OCI-LY1 (cell line): ENCODE measurements around the gene C13orf46.

Experiments used
- H2AFZ ChIP-seq: fragments of 200-600 bp; sonication (generic), shearing (Covaris generic); 2 replicates; pipeline ENCODE4 v1.6.0; 2014; ENCODE audit warnings: antibody characterized with exemption, mild to moderate bottlenecking, low read length
- H3F3A ChIP-seq: fragments of 200-600 bp; sonication (generic), shearing (Covaris generic); 2 replicates; pipeline ENCODE4 v1.6.0; 2014; ENCODE audit warnings: mild to moderate bottlenecking, antibody characterized with exemption, low read length, moderate library complexity; ENCODE audit not compliant: insufficient read depth
- H3K27ac ChIP-seq: fragments of 200-600 bp; sonication (generic); 2 replicates; pipeline ENCODE4 v1.5.1; 2014; ENCODE audit warnings: low read length, mixed run types, mild to moderate bottlenecking, low read depth; ENCODE audit not compliant: poor library complexity, severe bottlenecking
- H3K27me3 ChIP-seq: fragments of 200-600 bp; sonication (generic); 2 replicates; pipeline ENCODE4 v1.6.0; 2014; ENCODE audit warnings: antibody characterized with exemption, mild to moderate bottlenecking, low read length, moderate library complexity; ENCODE audit not compliant: insufficient read depth
- H3K36me3 ChIP-seq: fragments of 200-600 bp; sonication (generic); 2 replicates; pipeline ENCODE4 v1.6.1; 2014; ENCODE audit warnings: mild to moderate bottlenecking, antibody characterized with exemption, low read length, moderate library complexity, mixed read lengths; ENCODE audit not compliant: insufficient read depth
- H3K4me1 ChIP-seq: fragments of 200-600 bp; sonication (generic); 2 replicates; pipeline ENCODE4 v1.5.1; 2014; ENCODE audit warnings: mild to moderate bottlenecking, low read length, moderate library complexity; ENCODE audit not compliant: insufficient read depth, severe bottlenecking
- H3K4me2 ChIP-seq: fragments of 200-600 bp; sonication (generic), shearing (Covaris generic); 2 replicates; pipeline ENCODE4 v1.6.1; 2014; ENCODE audit warnings: low read length
- H3K4me3 ChIP-seq: fragments of 200-600 bp; sonication (generic); 2 replicates; pipeline ENCODE4 v1.5.1; 2014; ENCODE audit warnings: low read length, low read depth, mild to moderate bottlenecking, mixed read lengths; ENCODE audit not compliant: poor library complexity, severe bottlenecking
- H3K79me2 ChIP-seq: fragments of 200-600 bp; shearing (Covaris generic); 2 replicates; pipeline ENCODE4 v1.6.1; 2016; ENCODE audit warnings: mixed run types, low read length, mixed read lengths; ENCODE audit not compliant: insufficient read depth
- H3K9ac ChIP-seq: fragments of 200-600 bp; sonication (generic), shearing (Covaris generic); 2 replicates; pipeline ENCODE4 v1.6.1; 2014; ENCODE audit warnings: mild to moderate bottlenecking, low read length, mixed read lengths
- H3K9me2 ChIP-seq: fragments of 200-600 bp; sonication (generic), shearing (Covaris generic); 2 replicates; pipeline ENCODE4 v1.6.1; 2014; ENCODE audit warnings: low read depth, mild to moderate bottlenecking, low read length, mixed read lengths
- H3K9me3 ChIP-seq: fragments of 200-600 bp; shearing (Covaris generic); 2 replicates; pipeline ENCODE4 v1.6.1; 2014; ENCODE audit warnings: low read length, mixed read lengths
- H4K20me1 ChIP-seq: fragments of 200-600 bp; sonication (generic), shearing (Covaris generic); 2 replicates; pipeline ENCODE4 v1.6.0; 2016; ENCODE audit warnings: mild to moderate bottlenecking, low read length; ENCODE audit not compliant: insufficient read depth
- CTCF ChIP-seq: fragments of 200-600 bp; sonication (generic), shearing (Covaris generic); IDR thresholded peaks from 2 replicates; pipeline ENCODE4 v1.5.1; 2017; ENCODE audit warnings: mild to moderate bottlenecking, antibody characterized with exemption, low read length, moderate library complexity, mixed read lengths
- EZH2 ChIP-seq: fragments of 200-600 bp; sonication (generic), shearing (Covaris generic); IDR thresholded peaks from 2 replicates; pipeline ENCODE4 v1.8.0; 2017; ENCODE audit warnings: borderline replicate concordance, mixed run types, mild to moderate bottlenecking, antibody characterized with exemption, low read length, moderate library complexity, mixed read lengths

C13orf46 gene

GRCh38 chr13:113949546-113949945 lies 24.3 kb downstream of the C13orf46 start:
- Histone ChIP-seq H3K27me3 (peaks cover 6% of the 10 kb centered on the region; the same call in 1 of the 2 replicates), H3K4me1 (peaks cover 11% of the 10 kb centered on the region), H3K36me3 (no peaks in the 10 kb centered on the region), H3K9ac (no peak overlapping the region), H3K9me2 (no peaks in the 10 kb centered on the region), H3K79me2 (no peaks in the 10 kb centered on the region), H3K4me3 (no peak overlapping the region), H3K27ac (no peak overlapping the region), H2AFZ (no peak overlapping the region), H3F3A (peaks cover 2% of the 10 kb centered on the region; the same call in 1 of the 2 replicates), H3K9me3 (no peaks in the 10 kb centered on the region), H3K4me2 (no peak overlapping the region), H4K20me1 (no peaks in the 10 kb centered on the region)
- TF ChIP-seq EZH2 = no peak
- no peak for TF ChIP-seq CTCF

- no peak overlapping the region for H3K4me3 ChIP-seq
- H3K4me1 ChIP-seq = peaks cover 11% of the 10 kb centered on the region
- TF ChIP-seq CTCF = no peak
- TF ChIP-seq EZH2 = no peak
- no peaks in the 10 kb centered on the region for H3K9me3 ChIP-seq
- H3K27ac ChIP-seq = no peak overlapping the region
- H4K20me1 ChIP-seq = no peaks in the 10 kb centered on the region
- no peaks in the 10 kb centered on the region for H3K9me2 ChIP-seq
- no peak overlapping the region for H2AFZ ChIP-seq
- H3K27me3 ChIP-seq = peaks cover 6% of the 10 kb centered on the region; the same call in 1 of the 2 replicates
- no peak overlapping the region for H3K9ac ChIP-seq
- no peak overlapping the region for H3K4me2 ChIP-seq
- H3K36me3 ChIP-seq = no peaks in the 10 kb centered on the region
- peaks cover 2% of the 10 kb centered on the region; the same call in 1 of the 2 replicates for H3F3A ChIP-seq
- H3K79me2 ChIP-seq = no peaks in the 10 kb centered on the region
Measured at GRCh38 chr13:113948034-113948742, 25.7 kb downstream of the C13orf46 start.

GRCh38 chr13:113947311-113948033 lies 26.4 kb downstream of the C13orf46 start:
- H3K9me3 ChIP-seq = no peaks in the 10 kb centered on the region
- no peaks in the 10 kb centered on the region for H3K9me2 ChIP-seq
- no peak overlapping the region for H3K4me2 ChIP-seq
- H3F3A ChIP-seq = peaks cover 2% of the 10 kb centered on the region; the same call in 1 of the 2 replicates
- TF ChIP-seq CTCF (peak; percentile 22; the same call in 1 of the 2 replicates), EZH2 (no peak)
- no peaks in the 10 kb centered on the region for H4K20me1 ChIP-seq
- H2AFZ ChIP-seq = no peak overlapping the region
- H3K79me2 ChIP-seq = no peaks in the 10 kb centered on the region
- no peak overlapping the region for H3K27ac ChIP-seq
- peaks cover 6% of the 10 kb centered on the region; the same call in 1 of the 2 replicates for H3K27me3 ChIP-seq
- H3K4me3 ChIP-seq = no peak overlapping the region
- no peaks in the 10 kb centered on the region for H3K36me3 ChIP-seq
- H3K4me1 ChIP-seq = peaks cover 11% of the 10 kb centered on the region
- H3K9ac ChIP-seq = no peak overlapping the region
